ENCODE data around the gene ZNF439. TPM values are rescaled to one million over a fixed set of nuclear protein-coding genes. Genes with fewer than 3 reads are reported as not detected.
"Not testable (repeated sequence)": the region's sequence is repeated elsewhere in the genome, so short reads cannot be mapped to it uniquely, and the experiment has no call there.

ZNF439 gene
- total RNA-seq, 1 donor from 2014 or later: 4.9 TPM

DNA sequence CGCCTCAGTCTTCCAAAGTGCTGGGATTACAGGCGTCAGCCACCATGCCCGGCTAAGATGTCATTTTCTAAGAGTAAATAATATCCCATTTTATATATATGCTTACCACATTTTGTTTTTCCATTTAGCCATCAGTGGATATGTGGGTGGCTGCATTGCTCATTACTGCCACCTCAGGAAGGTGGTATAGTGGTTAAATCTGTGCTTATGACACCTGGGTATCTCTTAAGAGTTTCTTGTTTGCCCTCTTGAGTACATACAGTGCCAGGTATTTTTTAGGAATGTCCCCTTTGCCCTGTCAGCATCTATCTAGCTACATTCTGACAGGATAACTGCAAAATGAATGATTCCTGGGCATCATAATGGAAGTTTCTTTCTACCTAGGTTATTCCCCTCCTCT lies 53.7 kb downstream of the ZNF439 start:
- DNase-seq (ENCODE audit: low spot score): no peak
- Mint-ChIP-seq H3K9me3 (ENCODE audit: low read depth) (peaks cover 67% of the 10 kb centered on the region), H3K36me3 (ENCODE audit: low read depth) (peaks cover 70% of the 10 kb centered on the region), H3K4me3 (ENCODE audit: unreplicated experiment) (no peak overlapping the region), H3K27ac (ENCODE audit: unreplicated experiment) (no peak overlapping the region), H3K27me3 (ENCODE audit: low read depth) (no peaks in the 10 kb centered on the region), H3K4me1 (ENCODE audit: low read depth) (no peaks in the 10 kb centered on the region)
- TF ChIP-seq, protein P1, sequence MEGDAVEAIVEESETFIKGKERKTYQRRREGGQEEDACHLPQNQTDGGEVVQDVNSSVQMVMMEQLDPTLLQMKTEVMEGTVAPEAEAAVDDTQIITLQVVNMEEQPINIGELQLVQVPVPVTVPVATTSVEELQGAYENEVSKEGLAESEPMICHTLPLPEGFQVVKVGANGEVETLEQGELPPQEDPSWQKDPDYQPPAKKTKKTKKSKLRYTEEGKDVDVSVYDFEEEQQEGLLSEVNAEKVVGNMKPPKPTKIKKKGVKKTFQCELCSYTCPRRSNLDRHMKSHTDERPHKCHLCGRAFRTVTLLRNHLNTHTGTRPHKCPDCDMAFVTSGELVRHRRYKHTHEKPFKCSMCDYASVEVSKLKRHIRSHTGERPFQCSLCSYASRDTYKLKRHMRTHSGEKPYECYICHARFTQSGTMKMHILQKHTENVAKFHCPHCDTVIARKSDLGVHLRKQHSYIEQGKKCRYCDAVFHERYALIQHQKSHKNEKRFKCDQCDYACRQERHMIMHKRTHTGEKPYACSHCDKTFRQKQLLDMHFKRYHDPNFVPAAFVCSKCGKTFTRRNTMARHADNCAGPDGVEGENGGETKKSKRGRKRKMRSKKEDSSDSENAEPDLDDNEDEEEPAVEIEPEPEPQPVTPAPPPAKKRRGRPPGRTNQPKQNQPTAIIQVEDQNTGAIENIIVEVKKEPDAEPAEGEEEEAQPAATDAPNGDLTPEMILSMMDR (IDR thresholded peaks at IDR 0.05): no peak

DNA sequence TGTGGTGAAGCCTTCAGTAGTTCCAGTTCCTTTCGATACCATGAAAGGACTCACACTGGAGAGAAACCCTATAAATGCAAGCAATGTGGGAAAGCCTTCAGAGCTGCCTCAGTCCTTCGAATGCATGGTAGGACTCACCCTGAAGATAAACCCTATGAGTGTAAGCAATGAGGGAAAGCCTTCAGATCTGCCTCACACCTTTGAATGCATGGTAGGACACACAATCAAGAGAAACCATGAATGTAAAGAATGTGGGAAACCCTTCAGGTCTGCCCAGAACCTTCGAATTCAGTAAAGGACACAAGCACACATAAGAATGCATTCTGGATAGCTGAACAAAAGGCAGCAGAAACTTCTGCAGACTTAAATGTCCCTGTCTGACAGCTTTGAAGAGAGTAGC lies 57.4 kb downstream of the ZNF439 start:
- Mint-ChIP-seq H3K4me1 (ENCODE audit: low read depth) (no peaks in the 10 kb centered on the region), H3K4me3 (ENCODE audit: unreplicated experiment) (no peak overlapping the region), H3K27ac (ENCODE audit: unreplicated experiment) (no peak overlapping the region), H3K9me3 (ENCODE audit: low read depth) (peaks cover 69% of the 10 kb centered on the region), H3K27me3 (ENCODE audit: low read depth) (no peaks in the 10 kb centered on the region), H3K36me3 (ENCODE audit: low read depth) (peaks cover 74% of the 10 kb centered on the region)
- TF ChIP-seq, protein P1 (IDR thresholded peaks at IDR 0.05): no peak
- no peak for DNase-seq (ENCODE audit: low spot score)

DNA sequence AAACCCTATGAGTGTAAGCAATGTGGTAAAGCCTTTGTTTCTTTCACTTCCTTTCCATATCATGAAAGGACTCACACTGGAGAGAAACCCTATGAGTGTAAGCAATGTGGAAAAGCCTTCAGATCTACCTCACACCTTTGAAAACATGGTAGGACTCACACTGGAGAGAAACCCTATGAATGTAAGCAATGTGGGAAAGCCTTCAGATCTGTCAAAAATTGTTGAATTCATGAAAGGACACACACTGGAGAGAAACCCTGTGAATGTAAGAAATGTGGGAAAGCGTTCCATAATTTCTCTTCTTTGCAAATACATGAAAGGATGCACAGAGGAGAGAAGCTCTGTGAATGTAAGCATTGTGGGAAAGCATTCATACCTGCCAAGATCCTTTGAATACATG lies 63.4 kb downstream of the ZNF439 start:
- H3K4me3 Mint-ChIP-seq (ENCODE audit: unreplicated experiment); DNase-seq (ENCODE audit: low spot score); H3K27ac Mint-ChIP-seq (ENCODE audit: unreplicated experiment); H3K27me3 Mint-ChIP-seq (ENCODE audit: low read depth); H3K4me1 Mint-ChIP-seq (ENCODE audit: low read depth): not testable (repeated sequence)
- peaks cover 57% of the 10 kb centered on the region for H3K36me3 Mint-ChIP-seq (ENCODE audit: low read depth)
- peaks cover 56% of the 10 kb centered on the region for H3K9me3 Mint-ChIP-seq (ENCODE audit: low read depth)

DNA sequence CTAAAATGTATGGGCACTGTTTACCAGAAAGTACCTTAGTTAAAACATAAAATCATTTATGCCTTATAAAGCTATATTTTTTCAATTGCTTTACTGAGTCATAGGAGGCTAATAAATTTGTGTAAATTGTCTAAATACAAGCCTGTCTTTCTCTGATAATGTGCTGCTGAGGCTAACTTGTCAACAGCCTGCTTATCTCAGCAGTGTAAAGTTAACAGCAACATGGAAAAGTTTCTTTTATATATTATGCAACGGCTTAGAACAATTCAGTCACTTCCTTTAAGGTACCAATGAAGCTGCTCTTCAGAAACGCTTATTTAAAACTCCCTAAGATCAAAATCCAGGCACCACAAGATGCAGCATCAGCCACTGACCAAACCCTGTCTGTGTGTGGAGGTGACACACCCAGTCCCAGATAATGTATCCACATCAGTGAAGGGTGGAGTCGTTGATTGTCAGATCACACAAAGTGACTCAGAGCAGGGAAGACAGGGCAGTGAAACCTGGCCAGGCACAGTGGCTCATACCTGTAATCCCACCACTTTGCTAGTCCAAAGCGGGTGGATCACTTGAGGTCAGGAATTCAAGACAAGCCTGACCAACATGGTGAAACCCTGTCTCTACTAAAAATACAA lies 66.0 kb downstream of the ZNF439 start:
- not testable (repeated sequence) for H3K27me3 Mint-ChIP-seq (ENCODE audit: low read depth); H3K4me3 Mint-ChIP-seq (ENCODE audit: unreplicated experiment); H3K4me1 Mint-ChIP-seq (ENCODE audit: low read depth); DNase-seq (ENCODE audit: low spot score); H3K27ac Mint-ChIP-seq (ENCODE audit: unreplicated experiment)
- Mint-ChIP-seq H3K9me3 (ENCODE audit: low read depth) (peaks cover 43% of the 10 kb centered on the region), H3K36me3 (ENCODE audit: low read depth) (peaks cover 41% of the 10 kb centered on the region)

Other genes starting within 250 kb of the ZNF439 start
- 3.7 to 5.5 TPM (median 3.8 TPM) in 3 replicates for gene ZNF823, start 109.8 kb upstream of the ZNF439 start, total RNA-seq
- 4.9 to 5.8 TPM (median 5.6 TPM) in 3 replicates for gene ZNF441, start 81.7 kb upstream of the ZNF439 start, total RNA-seq
- 3.6 to 7.1 TPM (median 4.2 TPM) in 3 replicates for gene ZNF491, start 50.2 kb upstream of the ZNF439 start, total RNA-seq
- gene ZNF440, start 34.5 kb upstream of the ZNF439 start, total RNA-seq: 8.2 to 11.6 TPM (median 8.4 TPM) in 3 replicates
- 11.9 to 15.4 TPM (median 12.0 TPM) in 3 replicates for gene ZNF69, start 39.1 kb downstream of the ZNF439 start, total RNA-seq
- gene ZNF700, start 76.4 kb downstream of the ZNF439 start, total RNA-seq: 4.8 to 8.1 TPM (median 5.5 TPM) in 3 replicates
- 1.1 to 3.5 TPM (median 2.7 TPM) in 3 replicates for gene ZNF763, start 116.3 kb downstream of the ZNF439 start, total RNA-seq
- 4.1 to 6.8 TPM (median 6.0 TPM) in 3 replicates for gene ZNF433, start 187.0 kb downstream of the ZNF439 start, total RNA-seq
- gene ZNF878, start 204.2 kb downstream of the ZNF439 start, total RNA-seq: 0.26 to 0.32 TPM (median 0.31 TPM) in 3 replicates
- gene ZNF844, start 216.0 kb downstream of the ZNF439 start, total RNA-seq: 7.1 to 7.9 TPM (median 7.6 TPM) in 3 replicates